GM18909 (cell line): ENCODE measurements around the gene RGS10.
"Not testable (repeated sequence)": the region's sequence is repeated elsewhere in the genome, so short reads cannot be mapped to it uniquely, and the experiment has no call there.

Experiments used
- ATAC-seq: cut with Tn5 transposase; IDR thresholded peaks from one replicate; pipeline ENCODE4 v1.9.1; 2021; ENCODE audit warnings: mild to moderate bottlenecking; ENCODE audit not compliant: unreplicated experiment, poor library complexity

The RGS10 gene

DNA sequence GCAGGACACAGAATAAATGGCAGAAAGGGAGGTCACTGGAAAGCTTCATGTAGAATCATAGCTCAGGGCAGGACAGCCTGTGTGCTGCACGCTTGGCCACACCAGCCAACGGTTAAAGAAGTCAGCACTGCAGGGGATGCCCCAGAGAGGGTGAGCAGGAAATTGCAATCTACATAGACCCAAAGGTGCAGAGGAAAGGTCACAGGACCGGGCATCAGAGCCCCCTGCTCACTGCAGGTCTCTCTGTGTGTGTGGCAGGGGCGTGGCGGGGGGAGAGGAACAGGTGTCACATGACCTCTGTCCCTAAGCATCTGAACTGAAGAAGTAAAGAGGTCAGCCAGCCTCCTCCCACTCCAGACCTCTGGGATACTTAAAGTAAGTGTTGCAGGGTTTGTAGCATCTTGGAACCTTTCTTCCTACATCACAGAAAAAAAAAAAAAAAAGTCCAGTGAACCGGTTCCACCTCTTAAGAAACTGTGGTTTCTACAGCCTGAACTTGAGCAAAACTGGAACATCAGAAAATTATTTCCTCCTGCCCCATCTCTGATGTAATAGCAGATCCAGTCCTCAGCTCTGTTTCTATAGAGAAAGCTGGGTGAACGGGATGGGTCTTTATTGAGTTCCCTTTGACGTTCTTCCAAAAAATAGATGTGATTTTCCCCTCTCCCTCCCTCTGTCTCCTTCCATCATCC, 64.3 kb downstream of the RGS10 start:
- ATAC-seq, result peak; percentile 90

DNA sequence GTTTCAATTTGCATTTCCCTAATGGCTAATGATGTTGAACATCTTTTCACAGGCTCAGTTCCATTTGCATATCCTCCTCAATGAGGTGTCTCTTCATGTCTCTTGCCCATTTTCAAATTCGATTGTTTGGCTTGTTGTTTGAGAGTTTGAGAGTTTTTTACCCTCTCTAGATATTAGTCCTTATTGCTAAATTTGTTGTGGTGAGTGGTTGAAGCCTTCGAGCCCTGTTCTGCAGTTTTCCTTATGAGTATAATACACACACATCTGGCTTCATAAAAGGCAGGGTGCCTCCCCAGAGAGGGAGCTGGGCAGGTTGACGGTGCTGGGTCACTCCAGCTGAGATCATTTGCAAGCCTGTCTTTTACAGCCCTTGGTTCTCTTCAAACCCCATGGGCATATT, 65.1 kb downstream of the RGS10 start:
- peak; percentile 46 for ATAC-seq

DNA sequence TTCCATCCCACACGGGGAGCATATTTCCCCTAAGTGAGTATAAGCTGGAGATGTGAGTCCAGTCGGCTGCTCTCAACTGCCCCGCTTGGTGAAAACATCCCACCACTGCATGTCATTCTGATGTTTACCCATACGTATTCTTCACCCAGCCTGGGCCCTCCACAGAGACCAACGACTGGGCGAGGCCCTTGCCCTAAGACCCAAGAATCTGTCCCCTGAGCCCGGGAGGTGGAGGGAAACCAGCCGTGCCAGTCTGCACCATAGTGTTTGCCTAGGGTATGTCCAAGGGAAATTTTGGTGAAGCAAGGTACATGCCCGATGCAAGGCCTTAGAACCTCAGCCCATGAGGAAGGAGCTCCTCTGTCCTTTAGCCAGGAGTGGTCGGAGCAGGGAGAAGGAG, 67.9 kb downstream of the RGS10 start:
- no peak for ATAC-seq

DNA sequence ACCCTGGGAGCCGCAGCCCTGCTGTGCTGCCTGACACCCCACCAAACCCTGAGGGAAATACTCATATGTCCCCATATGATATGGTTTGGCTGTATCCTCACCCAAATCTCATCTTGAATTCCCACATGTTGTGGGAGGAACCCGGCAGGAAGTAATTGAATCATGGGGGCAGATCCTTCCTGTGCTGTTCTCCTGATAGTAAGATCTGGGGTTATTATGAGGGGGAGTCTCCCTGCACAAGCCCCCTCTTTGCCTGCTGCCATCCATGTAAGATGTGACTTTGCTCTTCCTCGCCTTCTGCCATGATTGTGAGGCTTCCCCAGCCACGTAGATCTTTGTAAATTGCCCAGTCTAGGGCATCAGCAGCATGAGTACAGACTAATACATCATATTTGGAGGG, 68.7 kb downstream of the RGS10 start:
- no peak for ATAC-seq

DNA sequence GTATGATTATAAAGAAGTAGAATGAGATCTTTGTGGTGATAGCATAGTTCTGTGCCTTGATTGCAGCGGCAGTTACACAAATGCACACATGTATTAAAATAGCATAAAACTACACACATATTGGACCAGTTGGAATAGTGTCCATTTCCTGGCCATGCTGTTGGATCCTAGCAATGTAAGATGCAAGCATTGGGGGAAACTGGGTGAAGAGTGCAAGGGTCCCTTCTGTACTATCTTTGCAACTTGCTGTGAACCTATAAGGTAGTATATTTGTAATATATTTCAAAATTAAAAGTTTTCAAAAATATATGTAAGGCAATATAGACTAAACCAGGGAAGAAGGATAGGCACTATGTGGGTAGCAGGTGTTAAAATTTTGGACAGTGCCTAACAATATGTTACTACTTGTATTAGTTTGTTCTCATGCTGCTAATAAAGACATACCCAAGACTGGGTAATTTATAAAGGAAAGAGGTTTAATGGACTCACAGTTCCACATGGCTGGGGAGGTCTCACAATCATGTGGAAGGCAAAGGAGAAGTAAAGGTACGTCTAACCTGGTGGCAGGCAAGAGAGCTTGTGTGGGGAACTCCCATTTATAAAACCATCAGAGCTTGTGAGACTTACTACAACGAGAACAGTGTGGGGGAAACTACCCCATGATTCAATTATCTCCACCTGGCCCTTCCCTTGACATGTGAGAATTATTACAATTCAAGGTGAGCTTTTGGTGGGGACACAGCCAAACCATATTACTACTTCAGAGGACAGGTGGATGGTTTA, 71.4 kb downstream of the RGS10 start:
- no peak for ATAC-seq

DNA sequence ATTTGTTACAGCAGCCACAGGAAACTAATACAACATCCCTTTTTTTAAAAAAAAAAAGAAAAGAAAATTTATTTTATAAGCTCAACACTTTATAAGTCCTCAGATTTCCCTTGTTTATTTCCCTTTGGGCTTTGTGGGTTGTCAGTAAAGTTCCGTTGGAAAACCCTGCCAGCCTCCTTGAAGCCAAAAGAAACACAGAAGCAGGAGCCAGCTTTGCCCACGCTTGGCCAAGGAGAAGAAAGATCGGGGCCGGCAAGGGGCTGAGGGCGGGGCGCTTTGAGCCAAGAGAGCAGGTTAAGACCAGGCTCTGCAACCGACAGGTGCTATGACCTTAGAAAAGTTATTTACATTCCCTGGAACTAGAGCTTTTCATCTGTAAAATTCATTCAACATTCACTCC, 72.7 kb downstream of the RGS10 start:
- ATAC-seq, result no peak

DNA sequence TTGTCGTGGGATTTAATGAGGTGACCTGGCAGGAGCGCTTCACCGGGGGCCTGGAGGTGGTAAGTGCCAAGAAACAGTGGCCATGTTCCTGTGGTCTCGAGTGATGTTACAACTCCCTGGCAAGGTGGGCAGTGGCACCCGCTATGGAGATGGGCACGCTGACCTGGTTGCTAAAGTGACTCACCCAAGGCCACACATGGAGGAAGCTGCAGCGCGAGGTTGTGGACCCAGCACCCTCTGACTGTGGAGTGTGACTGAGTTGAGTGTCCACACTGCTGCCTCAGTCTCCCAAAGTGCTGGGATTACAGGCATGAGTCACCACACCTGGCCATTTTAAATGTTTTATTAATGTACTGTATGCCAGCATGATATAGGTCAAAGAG, 73.2 kb downstream of the RGS10 start:
- ATAC-seq, result no peak

DNA sequence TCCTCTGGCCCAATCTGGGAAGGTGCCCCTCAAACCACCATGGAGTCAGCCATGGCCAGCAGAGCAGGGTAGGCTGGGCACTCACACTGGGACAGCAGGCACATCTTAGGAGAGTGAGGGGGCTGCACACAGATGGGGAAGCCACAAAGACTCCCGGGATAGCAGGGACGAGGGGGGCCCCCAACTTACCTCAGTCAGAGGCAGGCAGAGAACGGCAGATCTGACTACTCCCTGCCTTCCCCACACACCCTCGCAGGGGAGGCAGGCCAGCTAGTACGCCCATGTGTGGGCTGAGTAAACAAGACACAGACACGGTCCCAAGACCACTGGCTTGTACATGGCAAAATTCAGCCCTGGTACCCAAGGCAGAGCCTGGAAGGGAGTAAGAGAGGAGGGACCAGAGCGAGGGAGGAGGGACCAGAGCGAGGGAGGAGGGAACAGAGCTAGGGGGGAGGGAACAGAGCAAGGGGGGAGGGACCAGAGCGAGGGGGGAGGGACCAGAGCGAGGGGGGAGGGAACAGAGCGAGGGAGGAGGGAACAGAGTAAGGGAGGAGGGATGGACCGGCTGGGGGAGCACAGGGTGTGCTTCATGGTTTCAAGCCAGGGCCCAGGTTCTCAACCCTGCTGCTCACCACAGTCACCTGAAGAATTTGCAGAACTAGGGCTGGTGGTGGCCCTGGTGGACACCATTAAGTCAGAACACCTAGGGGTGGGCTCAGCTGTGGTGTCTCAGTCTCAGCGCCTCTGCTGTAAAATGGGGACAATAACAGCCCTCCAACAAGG, 73.8 kb downstream of the RGS10 start:
- ATAC-seq, result no peak

DNA sequence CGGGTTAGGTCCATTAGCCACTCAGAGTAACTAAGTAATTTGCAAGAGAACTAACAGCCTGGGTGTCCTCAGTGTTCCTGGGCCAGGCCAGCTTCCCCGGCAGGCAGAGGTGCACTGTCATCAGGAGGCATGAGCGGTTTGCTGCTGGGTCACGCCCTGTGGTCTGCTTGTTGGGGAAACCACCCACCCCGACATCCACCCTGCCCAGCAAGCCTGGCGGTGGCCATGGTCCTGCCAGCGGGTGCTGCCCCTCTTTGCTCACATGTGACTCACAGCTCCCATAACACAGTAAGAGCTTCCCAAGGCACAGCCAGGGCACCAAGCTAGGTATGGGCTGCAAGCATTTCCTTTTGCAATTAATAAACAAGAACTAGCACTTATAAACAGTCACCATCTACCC, 75.9 kb downstream of the RGS10 start:
- ATAC-seq, result peak; percentile 64

DNA sequence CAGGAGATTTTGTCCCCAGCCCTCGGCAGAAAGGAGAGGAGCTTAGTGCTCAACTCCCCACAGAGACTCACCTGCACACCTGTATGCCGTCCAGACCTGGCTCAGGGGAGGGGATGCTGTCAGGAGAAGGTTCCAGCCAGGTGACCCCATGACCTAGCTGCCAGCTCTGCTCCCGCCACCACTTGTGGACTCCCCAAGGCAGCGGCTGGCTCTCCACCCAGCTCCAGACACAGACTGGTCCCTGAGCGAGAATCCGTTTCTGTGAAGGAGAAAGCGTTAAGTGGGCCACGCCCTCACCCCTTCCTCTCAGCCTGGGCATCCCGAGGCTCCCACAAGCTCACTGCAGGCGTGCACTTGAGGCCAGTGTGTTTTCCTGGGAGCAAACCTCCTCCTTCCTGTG, 76.4 kb downstream of the RGS10 start:
- ATAC-seq, result no peak

DNA sequence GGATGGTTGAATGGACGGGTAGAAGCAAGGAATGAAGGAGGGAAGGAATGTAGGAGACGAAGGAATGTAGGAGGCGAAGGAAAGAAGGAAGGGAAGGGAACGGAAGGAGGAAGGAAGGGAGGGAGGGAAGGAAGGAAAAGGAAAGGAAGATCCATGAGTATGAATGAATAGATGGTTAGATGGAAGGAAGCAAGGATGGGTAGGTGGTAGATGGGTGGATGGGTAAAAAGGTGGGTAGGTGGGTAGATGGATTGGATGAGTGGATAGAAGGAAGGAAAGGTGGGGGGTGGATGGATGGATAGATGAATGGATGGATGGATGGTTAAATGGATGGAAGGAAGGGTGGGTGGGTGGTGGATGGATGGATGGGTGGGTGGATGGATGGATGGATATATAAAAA, 77.4 kb downstream of the RGS10 start:
- ATAC-seq, result no peak

DNA sequence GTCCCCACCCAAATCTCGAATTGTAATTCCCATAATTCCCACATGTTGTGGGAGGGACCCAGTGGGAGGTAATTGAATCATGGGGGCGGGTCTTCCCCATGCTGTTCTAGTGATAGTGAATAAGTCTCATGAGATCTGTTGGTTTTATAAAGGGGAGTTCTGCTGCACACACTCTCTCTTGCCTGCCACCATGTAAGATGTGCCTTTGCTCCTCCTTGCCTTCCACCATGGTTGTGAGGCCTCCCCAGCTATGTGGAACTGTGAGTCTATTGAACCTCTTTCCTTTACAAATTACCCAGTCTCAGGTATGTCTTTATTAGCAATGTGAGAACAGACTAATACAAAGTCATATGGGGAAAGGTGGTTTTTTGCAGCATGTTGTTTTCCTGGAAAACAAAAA, 79.3 kb downstream of the RGS10 start:
- ATAC-seq, result not testable (repeated sequence)

DNA sequence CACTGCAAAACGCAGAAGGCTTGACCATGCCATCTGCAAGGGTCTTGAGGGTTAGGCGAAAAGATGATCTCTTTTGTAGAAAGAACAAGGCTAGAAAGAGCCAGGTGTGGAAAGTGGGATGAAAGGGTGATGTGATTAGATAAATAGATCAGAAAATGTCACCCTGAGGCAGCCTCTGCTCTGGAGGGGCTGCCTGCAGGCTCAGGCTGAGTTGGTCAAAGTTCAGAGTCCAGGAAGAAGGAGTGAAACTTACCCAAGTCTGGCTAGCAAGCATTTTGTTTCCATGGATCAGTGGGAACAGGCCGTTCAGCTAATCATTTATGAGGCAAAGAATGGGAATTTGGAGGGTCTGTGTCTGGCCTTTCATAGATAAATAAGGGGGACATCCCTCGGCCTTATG, 79.7 kb downstream of the RGS10 start:
- no peak for ATAC-seq

DNA sequence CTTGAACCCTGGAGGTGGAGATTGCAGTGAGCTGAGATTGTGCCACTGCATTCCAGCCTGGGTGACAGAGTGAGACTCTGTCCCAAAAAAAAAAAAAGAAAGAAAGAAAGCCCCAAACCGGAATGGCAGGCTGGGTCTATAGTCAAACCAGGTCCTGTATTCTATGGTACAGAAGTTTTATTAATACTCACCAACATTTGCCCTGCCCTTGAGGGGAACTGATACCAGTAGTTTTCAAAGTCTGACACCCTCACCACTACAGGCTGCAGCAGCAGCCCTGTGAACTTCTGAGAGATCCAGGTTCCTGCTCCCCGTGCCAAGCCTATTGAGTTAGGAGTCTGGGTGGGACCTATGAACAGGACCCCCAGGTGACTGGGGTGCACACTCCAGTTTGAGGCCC, 80.6 kb downstream of the RGS10 start:
- ATAC-seq, result peak; percentile 60

DNA sequence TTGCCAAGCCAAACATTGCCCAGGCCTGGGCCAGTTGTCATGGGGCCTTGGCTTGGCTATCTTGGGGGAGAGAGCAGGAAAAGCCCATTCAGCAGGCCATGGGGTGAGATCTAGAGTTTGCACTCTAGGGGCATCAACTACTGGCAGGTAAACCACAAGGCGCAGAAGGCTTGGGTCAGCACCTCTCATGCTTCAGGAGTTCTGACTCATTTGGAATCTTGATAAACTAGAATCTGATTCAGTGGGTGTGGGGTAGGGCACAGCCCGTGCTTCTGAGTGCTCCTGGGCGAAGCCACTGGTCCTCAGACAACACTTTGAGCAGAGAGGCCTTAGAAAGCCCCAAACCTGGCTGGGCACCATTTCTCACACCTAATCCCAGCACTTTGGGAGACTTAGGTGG, 81.1 kb downstream of the RGS10 start:
- ATAC-seq, result peak; percentile 60

DNA sequence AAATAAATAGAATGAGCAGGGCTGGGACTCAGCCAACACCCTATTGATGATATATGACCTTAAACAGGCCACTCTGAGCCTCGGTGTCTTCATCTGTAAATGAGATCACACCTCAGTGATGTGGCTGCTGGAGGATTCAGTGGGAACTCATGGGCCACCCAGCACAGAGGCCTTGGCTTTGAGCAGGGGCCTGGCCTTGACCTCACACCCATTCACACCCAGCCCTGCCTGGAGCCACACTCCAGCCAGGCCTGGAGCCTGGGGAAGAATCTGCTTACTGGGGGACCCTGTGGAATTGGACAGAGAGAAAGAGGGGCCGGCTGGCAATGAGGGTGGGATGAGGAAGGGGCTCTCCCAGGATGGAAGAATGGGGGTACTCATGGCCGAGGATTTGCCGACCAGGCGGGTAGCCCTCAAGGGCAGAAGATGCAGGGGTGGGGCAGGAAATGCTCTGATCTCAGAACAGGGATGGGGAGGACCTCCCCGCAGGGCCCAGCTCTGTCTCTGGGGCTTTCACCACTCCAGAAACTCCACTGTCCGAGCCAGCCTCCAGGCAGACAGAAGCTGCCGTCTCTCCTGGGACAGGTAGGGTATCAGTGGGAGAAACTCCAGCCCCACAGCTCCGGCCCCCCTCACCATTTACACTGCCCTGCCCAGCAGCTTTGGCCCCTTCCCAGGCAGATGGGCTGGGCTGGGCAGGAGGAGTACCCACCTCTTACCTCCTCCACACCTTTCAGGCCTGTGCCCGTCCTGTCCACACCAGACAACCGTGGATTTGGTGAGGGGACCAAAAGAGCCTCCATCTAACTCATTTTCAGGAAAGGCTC, 81.9 kb downstream of the RGS10 start:
- no peak for ATAC-seq

DNA sequence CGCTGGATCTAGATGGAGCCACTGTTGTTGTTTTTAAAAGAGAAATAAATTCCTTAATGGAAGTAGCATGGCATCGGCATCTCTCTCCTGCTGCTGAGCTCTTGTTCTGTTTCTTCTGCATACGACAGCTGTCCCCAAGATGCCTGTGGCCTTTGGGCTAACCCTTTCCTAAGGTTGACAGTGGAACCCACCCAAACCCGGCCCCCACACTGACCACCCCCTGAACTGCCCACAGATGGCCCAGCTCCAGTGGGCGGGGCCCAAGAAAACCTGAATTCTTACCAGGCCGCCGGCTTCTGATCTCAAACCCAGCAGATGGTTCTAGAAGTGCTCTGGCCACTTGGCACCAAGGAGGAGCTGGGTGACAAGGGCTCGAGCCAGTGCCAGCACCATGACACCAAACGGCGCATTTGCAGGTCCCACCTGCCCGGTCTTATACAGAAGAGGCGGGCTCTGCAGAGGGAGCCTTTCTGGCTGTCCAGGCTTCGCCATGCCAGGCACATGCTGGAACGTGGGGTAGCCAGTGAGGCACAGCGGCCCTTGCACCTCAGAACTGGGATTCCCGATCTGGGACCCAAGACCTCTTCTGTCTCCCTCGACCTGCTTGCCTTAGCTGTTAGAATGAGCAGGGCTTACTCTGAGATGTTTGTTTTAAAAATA, 82.7 kb downstream of the RGS10 start:
- ATAC-seq, result no peak

DNA sequence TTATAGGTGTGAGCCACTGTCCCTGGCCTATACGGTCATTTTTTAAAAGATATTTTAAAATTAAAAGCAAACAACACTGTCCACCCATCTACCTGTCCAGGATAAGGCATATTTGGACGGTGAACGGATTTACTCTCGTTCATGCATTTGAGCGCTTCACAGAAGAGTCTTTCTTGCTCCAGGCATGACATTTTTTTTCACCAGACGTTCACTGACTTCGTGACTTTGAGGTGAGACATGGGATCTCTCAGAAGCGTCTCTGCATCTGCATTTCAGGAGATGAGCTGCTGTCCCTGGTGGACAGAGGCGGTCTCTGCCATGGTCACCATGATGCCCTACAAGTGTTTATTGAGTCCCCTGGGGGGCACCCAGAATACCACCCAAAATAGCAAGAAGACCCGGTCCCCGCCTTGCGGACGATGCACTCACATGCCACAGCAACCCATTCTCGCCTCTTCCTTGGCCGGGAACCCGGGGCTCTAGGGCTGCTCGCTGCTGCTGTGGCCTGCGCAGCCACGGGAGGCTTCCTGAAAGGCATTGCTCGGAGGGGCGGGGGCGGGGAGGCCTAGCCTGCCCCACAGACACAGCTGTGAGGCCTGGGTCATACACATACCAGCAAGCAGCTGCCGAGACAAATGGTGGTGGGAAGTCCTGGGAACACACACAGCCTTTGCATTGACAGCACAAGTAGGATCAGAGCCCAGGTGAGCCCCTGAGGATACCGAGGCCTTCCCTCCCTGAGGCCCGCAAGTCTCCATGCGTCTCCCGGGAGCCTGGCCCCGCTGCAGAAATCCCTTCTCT, 84.4 kb downstream of the RGS10 start:
- no peak for ATAC-seq

DNA sequence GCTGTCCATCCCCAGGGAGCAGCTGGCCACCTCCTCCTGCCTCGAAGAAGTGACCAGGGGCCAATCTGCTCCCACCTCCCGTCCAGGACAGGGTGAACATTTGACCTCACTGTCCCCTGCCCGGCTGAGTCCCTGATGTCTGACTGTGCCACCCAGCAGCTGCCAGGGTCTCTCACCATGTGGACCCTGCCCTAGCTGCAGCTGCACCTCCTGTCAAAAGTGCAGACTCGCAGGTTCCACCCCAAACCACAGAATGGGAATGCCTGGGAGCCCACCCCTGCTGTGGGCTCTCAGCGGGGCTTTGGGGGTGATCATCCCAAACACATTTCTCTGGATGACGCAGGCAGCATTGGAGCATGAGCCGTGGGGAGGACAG, 86.1 kb downstream of the RGS10 start:
- no peak for ATAC-seq
